ENCODE results near the gene UGDH. TPM values are rescaled to one million over a fixed set of nuclear protein-coding genes. Genes with fewer than 3 reads are reported as not detected.

The UGDH gene
- polyA plus RNA-seq, 2 of the 4 experiments (the other 2 are of a cell fraction), result 610 to 691 TPM

- ChIA-PET CTCF (interaction anchor here (0.5 to 1.8 kb wide), 5 partner anchors 9 to 232 kb away, joined by 3 to 7 read pairs (median 3); no protein-coding TSS in a partner anchor), POLR2A (interaction anchor here (1.0 to 1.8 kb wide), 4 partner anchors 15 to 96 kb away, joined by 3 to 24 read pairs (median 4); partner anchors contain the start of genes SMIM14 and UGDH)
- Histone ChIP-seq H3K4me1 (peaks cover 91% of the 10 kb centered on the region), H3K4me2 (peak overlapping the region; percentile 84), H3K27ac (peak overlapping the region; percentile 79 to 90), H3K9me3 (no peaks in the 10 kb centered on the region), H3K4me3 (peak overlapping the region; percentile 22; the same call in 1 of the 3 replicates)
- peak in 1 of 2 experiments; percentile 47; a peak in 4 of 6 replicates for ATAC-seq
- FAIRE-seq, result no peak
- DNase-seq (ENCODE audit: low read depth in 1 of 2, low spot score in 1 of 2), result peak in 1 of 2 experiments; percentile 70
- no peak for TF ChIP-seq MAZ (IDR thresholded peaks at IDR 0.05; ENCODE audit: borderline replicate concordance, low read depth, low read length)
- peak; percentile 68 to 75; a peak in 4 of 5 replicates for TF ChIP-seq JUN (IDR thresholded peaks at IDR 0.05)
- 0 out of 3 replicates have a peak, but pooled peaks have one; percentile 13 for TF ChIP-seq SMC3 (IDR thresholded peaks at IDR 0.05)
- no peak for TF ChIP-seq ELK1 (IDR thresholded peaks at IDR 0.05; ENCODE audit: low read depth, low read length)
- TF ChIP-seq MYC (IDR thresholded peaks at IDR 0.05; ENCODE audit: borderline replicate concordance, low read length), result no peak
- peak; percentile 81 for TF ChIP-seq GATA3 (IDR thresholded peaks at IDR 0.05; ENCODE audit: borderline replicate concordance)
- TF ChIP-seq RARB (CRISPR knock-in tag; IDR thresholded peaks at IDR 0.05), result no peak
- peak; percentile 81 to 82; a peak in 3 of 4 replicates for TF ChIP-seq CEBPB (IDR thresholded peaks at IDR 0.05)
- TF ChIP-seq EP300 (IDR thresholded peaks at IDR 0.05), result peak; percentile 73 to 81; a peak in 4 of 5 replicates
- TF ChIP-seq FOSL2 (IDR thresholded peaks at IDR 0.05), result peak; percentile 44; the same call in 1 of the 2 replicates
- peak; percentile 67 for TF ChIP-seq FOSL2 (CRISPR knock-in tag; IDR thresholded peaks at IDR 0.05)
- peak in 1 of 2 experiments; percentile 22; a peak in 1 of 5 replicates for TF ChIP-seq RAD21 (conservative IDR thresholded peaks at IDR 0.05 in 1 of 2, IDR thresholded peaks at IDR 0.05 in 1 of 2)
- no peak for TF ChIP-seq ZNF302 (CRISPR knock-in tag; IDR thresholded peaks at IDR 0.05)
- TF ChIP-seq CBX8 (IDR thresholded peaks at IDR 0.05), result no peak
- peak; percentile 85 for TF ChIP-seq JUNB (IDR thresholded peaks at IDR 0.05)
- WGBS (ENCODE audit: missing lambda C conversion rate), result 2% methylated on average over 4 of the region's 4 CpGs
These were observed 15.4 kb upstream of the UGDH start for GRCh38 chr4:39542611-39543012.

GRCh38 chr4:39541987-39542610, 14.9 kb upstream of the UGDH start:
- CTCF ChIA-PET, result interaction anchor here (1.2 to 1.8 kb wide), 2 partner anchors 9 to 17 kb away, joined by 3 to 7 read pairs; no protein-coding TSS in a partner anchor
- Histone ChIP-seq H3K4me2 (peak overlapping the region; percentile 84), H3K27ac (peak overlapping the region; percentile 79 to 90), H3K9me3 (no peaks in the 10 kb centered on the region), H3K4me1 (peaks cover 86% of the 10 kb centered on the region), H3K4me3 (no peak overlapping the region)
- POLR2A ChIA-PET, result interaction anchor here (0.6 to 1.8 kb wide), 5 partner anchors 15 to 97 kb away, joined by 3 to 24 read pairs (median 3); partner anchors contain the start of genes SMIM14 and UGDH
- TF ChIP-seq ZSCAN20 (CRISPR knock-in tag; IDR thresholded peaks at IDR 0.05) (no peak), KDM5A (IDR thresholded peaks at IDR 0.05) (no peak), PHF8 (IDR thresholded peaks at IDR 0.05; ENCODE audit: borderline replicate concordance, low read depth) (no peak), CEBPB (IDR thresholded peaks at IDR 0.05) (peak; percentile 51 to 82; a peak in 3 of 4 replicates), CTCF (IDR thresholded peaks at IDR 0.05) (no peak), MAX (IDR thresholded peaks at IDR 0.05) (0 out of 2 replicates have a peak, but pooled peaks have one; percentile 39)
- FAIRE-seq, result no peak
- WGBS (ENCODE audit: missing lambda C conversion rate), result 6% methylated on average over 7 of the region's 7 CpGs
- peak in 1 of 2 experiments; percentile 40 for DNase-seq (ENCODE audit: low read depth in 1 of 2, low spot score in 1 of 2)
- peak in 1 of 2 experiments; percentile 16; a peak in 3 of 6 replicates for ATAC-seq
